Brain microvascular endothelial cell (primary cell): ENCODE measurements around the gene IBA57.

Experiments
- DNase-seq: peaks from one replicate; pipeline ENCODE4 v3.0.0-alpha.2; 2020
- H3K27ac ChIP-seq: fragments of 250-450 bp; sonication (Bioruptor Pico); 2 replicates; pipeline ENCODE4 v1.5.1; 2020; ENCODE audit warnings: mild to moderate bottlenecking, moderate library complexity
- H3K27me3 ChIP-seq: fragments of 250-450 bp; sonication (Bioruptor Pico); replicated peaks from 2 replicates; pipeline ENCODE4 v1.5.1; 2020; ENCODE audit warnings: mild to moderate bottlenecking
- H3K36me3 ChIP-seq: fragments of 250-450 bp; sonication (Bioruptor Pico); replicated peaks from 2 replicates; pipeline ENCODE4 v1.5.1; 2020; ENCODE audit warnings: mild to moderate bottlenecking
- H3K4me3 ChIP-seq: 2 replicates; pipeline ENCODE4 v1.5.1; 2011; ENCODE audit warnings: low read depth, mild to moderate bottlenecking, control low read depth, low read length, moderate library complexity
- in situ Hi-C: cut with HindIII; loops from 2 replicates; pipeline ENCODE4 v1.10.0; 2017; ENCODE audit warnings: low sequenced_read_pairs, low pct_ligation_motif_present
- TF ChIP-seq, protein P1 (sequence below): IDR thresholded peaks from 2 replicates; pipeline ENCODE4 v1.5.1; 2011; ENCODE audit warnings: low read depth, mild to moderate bottlenecking, moderate library complexity, low read length, control low read depth, inconsistent platforms; ENCODE audit errors: missing control alignments

Gene IBA57

DNA sequence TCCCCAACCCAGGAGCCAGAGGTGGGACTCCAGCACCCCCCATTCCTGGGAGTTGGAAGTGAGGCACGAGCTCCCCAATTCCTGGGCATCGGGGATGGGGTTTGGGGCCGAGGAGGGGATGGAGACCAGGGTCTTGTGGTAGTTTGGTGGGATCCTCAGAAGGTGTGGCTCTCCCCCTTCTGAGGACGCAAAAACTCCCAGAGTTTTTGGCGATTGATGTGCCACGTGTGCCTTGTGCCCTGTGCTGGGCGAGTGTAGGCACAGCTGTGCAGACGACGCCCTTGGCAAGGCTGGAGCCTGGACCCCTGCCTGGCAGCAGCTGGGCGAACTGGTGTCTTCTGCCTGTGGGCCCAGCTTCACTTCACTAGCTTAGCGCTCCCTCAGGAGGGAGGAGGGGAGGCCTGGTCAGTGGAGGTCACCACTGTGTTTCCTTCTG, 22.9 kb upstream of the IBA57 start:
- Histone ChIP-seq H3K27me3 (no peaks in the 10 kb centered on the region), H3K4me3 (no peak overlapping the region), H3K27ac (no peak overlapping the region), H3K36me3 (peaks cover 7% of the 10 kb centered on the region)
- in situ Hi-C loops = no loop called here
- no peak for DNase-seq
- TF ChIP-seq, protein P1, sequence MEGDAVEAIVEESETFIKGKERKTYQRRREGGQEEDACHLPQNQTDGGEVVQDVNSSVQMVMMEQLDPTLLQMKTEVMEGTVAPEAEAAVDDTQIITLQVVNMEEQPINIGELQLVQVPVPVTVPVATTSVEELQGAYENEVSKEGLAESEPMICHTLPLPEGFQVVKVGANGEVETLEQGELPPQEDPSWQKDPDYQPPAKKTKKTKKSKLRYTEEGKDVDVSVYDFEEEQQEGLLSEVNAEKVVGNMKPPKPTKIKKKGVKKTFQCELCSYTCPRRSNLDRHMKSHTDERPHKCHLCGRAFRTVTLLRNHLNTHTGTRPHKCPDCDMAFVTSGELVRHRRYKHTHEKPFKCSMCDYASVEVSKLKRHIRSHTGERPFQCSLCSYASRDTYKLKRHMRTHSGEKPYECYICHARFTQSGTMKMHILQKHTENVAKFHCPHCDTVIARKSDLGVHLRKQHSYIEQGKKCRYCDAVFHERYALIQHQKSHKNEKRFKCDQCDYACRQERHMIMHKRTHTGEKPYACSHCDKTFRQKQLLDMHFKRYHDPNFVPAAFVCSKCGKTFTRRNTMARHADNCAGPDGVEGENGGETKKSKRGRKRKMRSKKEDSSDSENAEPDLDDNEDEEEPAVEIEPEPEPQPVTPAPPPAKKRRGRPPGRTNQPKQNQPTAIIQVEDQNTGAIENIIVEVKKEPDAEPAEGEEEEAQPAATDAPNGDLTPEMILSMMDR = no peak

DNA sequence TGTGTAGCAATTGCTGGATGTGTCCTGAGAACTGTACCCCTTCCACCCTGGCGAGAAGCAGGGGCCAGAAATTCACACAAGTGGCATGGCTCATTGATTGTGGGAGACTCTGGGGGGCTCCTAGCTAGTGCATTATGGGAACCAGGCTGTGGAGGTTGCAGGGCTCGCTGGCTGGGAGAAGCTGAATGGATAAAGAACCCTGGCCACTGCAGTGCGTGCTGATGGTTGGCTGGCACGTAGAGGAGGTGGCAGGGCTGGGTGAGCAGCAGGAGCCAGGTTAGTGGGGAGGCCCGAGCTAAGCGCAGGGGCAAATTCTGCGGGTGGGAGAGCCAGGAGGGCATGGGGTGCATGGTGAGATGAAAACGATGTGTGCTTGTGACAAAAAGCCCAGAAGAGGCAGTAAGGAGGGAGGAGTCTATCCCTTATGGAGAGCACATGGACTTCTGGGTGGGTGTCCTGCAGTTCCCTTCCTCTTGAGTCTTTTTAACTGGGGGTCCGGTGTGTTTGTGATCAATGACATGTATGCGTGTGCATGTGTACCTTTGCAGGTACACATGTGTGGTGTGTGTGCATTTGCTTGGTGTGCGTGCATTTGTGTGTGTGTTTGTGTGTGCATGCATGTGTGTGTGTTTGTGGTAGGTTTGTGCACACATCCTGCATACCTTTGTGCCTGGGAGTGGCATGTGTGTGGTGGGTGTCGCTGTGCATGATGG, 22.0 kb upstream of the IBA57 start:
- H3K27ac ChIP-seq = no peak overlapping the region
- no peaks in the 10 kb centered on the region for H3K27me3 ChIP-seq
- in situ Hi-C loops = no loop called here
- no peak for DNase-seq
- H3K36me3 ChIP-seq = peaks cover 15% of the 10 kb centered on the region
- TF ChIP-seq, protein P1 = no peak
- H3K4me3 ChIP-seq = no peak overlapping the region

DNA sequence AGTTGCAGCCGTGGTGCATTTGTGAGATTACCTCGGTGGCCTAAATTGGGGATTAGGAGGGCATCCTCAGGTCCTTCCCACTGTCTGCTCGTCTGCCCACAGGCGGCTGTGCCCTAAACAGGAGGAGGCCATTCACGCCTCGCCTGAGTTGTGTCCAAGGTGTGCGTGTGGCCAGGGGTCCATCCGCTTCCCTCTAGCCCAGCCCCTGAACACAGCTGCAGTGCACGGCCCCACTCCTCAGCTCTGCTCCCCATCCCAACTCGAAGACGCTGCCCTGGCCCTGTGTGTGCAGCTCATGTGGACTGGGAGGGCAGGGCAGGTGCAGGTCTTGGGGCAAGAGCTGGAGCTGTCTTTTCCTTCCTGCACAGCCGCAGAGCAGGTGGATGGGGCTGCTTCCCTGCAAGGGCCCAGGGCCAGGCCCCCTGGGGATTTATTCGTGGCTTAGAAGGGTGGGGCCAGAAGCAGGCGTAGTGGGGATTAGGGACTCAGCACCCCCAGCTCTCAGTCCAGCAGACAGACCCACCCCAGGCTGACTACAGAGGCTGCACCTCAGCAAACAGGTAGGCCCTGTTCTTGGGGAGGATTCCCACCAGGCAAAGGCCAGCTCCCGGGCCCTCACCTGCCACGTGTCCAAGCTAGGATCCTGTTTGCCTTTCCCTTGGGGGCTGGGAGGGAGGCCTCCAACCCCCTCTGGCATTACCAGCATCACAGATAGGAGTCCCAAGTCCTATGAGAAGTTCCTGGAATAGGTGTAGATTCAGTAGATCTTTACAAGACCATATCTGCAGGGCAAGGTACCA, 21.2 kb upstream of the IBA57 start:
- no peak for DNase-seq

DNA sequence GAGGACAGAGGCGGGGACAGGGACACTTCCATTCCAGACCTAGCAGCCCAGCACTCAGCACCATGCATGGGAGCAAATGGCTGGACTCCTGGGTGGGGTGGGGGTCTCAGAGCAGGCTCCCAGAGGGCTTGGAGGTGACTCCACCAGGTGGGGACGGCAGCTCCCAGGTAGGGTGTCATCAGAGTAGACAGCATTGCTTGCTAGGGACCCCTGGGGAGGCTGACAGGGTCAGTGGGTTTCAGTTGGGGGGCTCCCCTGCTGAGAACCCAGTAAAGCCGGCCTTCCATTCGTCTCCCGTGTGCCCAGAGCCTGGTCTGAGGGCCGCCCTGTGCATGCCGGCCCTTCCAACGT, 20.6 kb upstream of the IBA57 start:
- TF ChIP-seq, protein P1 = no peak
- no peak for DNase-seq
- H3K27me3 ChIP-seq = no peaks in the 10 kb centered on the region
- no peak overlapping the region for H3K27ac ChIP-seq
- H3K36me3 ChIP-seq = peaks cover 18% of the 10 kb centered on the region
- in situ Hi-C loops = no loop called here
- no peak overlapping the region for H3K4me3 ChIP-seq

More for the DNA sequence above, 21.2 kb upstream of the IBA57 start:
- TF ChIP-seq, protein P1 = no peak
- in situ Hi-C loops = no loop called here
- Histone ChIP-seq H3K27me3 (no peaks in the 10 kb centered on the region), H3K36me3 (peaks cover 18% of the 10 kb centered on the region), H3K4me3 (no peak overlapping the region), H3K27ac (no peak overlapping the region)

DNA sequence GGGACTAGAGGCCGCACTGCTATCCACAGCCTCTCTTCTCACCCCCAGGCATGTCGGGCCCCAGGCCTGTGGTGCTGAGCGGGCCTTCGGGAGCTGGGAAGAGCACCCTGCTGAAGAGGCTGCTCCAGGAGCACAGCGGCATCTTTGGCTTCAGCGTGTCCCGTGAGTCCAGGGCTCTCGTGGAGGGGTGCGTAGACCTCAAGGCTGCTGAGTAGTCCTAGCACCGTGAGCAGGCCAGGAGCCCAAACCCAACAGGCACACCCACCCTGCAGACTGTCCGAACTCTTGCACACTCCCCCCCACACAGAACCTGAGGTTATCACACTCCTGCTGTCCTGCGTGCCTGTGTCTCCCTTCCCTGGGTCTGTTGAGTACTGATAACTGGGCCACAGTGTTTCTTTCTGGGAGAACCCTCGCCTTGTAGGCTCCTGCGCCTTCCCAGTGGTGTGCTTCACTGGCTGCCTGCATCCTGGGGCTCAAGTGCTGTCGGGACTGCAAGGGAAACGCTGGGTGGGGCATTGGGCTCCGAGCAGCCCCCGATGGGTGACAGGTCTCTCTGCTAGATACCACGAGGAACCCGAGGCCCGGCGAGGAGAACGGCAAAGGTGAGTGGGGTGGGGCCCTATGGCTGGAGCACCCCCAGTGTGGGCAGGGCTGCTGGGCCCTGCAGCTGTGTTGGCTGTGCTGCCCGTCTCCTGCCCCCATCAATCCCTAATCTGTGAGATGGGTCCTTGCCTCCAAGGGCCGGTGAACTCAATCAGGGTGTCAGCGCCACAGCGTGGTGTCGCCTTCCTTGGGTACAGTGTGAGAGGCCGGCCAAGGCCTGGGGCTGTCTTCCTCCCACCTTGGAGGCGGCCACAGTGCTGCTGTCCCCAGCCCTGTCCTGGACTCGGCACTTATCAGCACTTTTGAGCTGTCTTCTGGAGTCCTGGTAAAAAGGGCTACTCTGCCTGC, 19.9 kb upstream of the IBA57 start:
- H3K4me3 ChIP-seq = no peak overlapping the region
- no peak for DNase-seq
- TF ChIP-seq, protein P1 = no peak
- no peak overlapping the region for H3K27ac ChIP-seq
- in situ Hi-C loops = no loop called here
- H3K27me3 ChIP-seq = no peaks in the 10 kb centered on the region
- H3K36me3 ChIP-seq = peaks cover 18% of the 10 kb centered on the region
